Gastroesophageal sphincter (tissue), 4 donors: Measurements from ENCODE around the gene MAP2K1. TPM values are rescaled to one million over a fixed set of nuclear protein-coding genes. Genes with fewer than 3 reads are reported as not detected.
"Not testable (repeated sequence)": the region's sequence is repeated elsewhere in the genome, so short reads cannot be mapped to it uniquely, and the experiment has no call there.

Experiments used
- ATAC-seq: fragments of 150-250 bp; one replicate; pipeline ENCODE4 v1.9.1; 2016; ENCODE audit warnings: mild to moderate bottlenecking, moderate library complexity
- H3K27ac ChIP-seq, 4 donors: fragments of 200-600 bp; sonication (generic) in 3 of 4; 1 replicate in 3 of 4; 2 replicates in 1 of 4; pipeline ENCODE4 v1.5.1; 2016 to 2019
- H3K27me3 ChIP-seq: fragments of 200-600 bp; sonication (generic); one replicate; pipeline ENCODE4 v1.5.1; 2019
- H3K36me3 ChIP-seq, 2 donors: fragments of 200-600 bp; sonication (generic); one replicate each; pipeline ENCODE4 v1.5.1; 2019; ENCODE audit warnings: control low read depth in 1 of 2
- H3K4me1 ChIP-seq, 3 donors: fragments of 200-600 bp; sonication (generic); 1 replicate in 2 of 3; 2 replicates in 1 of 3; pipeline ENCODE4 v1.5.1; 2016 to 2019; ENCODE audit warnings: control low read depth in 2 of 3
- H3K4me3 ChIP-seq, 2 donors: fragments of 200-600 bp; sonication (generic); one replicate each; pipeline ENCODE4 v1.5.1; 2019; ENCODE audit warnings: mild to moderate bottlenecking in 1 of 2, moderate library complexity in 1 of 2
- H3K9me3 ChIP-seq, 3 donors: fragments of 200-600 bp; sonication (generic); one replicate each; pipeline ENCODE4 v1.5.1; 2017 to 2019; ENCODE audit warnings: control low read depth in 2 of 3
- EP300 ChIP-seq: sonication (generic); formaldehyde crosslinking; IDR thresholded peaks from one replicate; pipeline ENCODE4 v1.6.1; 2017; ENCODE audit warnings: antibody characterized with exemption, mild to moderate bottlenecking
- POLR2A ChIP-seq, 2 donors: fragments of 450-650 bp; IDR thresholded peaks; one replicate each; pipeline ENCODE4 v1.6.1; 2017; ENCODE audit warnings: antibody characterized with exemption in 2 of 2, mild to moderate bottlenecking in 2 of 2, moderate library complexity in 1 of 2
- POLR2AphosphoS5 ChIP-seq: sonication (generic); formaldehyde crosslinking; IDR thresholded peaks from one replicate; pipeline ENCODE4 v1.6.1; 2017; ENCODE audit warnings: antibody characterized with exemption
- WGBS, 2 donors: methylation state at CpG; one replicate each; pipeline ENCODE4 v1.1.5; 2018; ENCODE audit warnings: low coverage in 1 of 2; 5-methylcytosine and 5-hydroxymethylcytosine counted together
- total RNA-seq, 4 donors: library from RNA; depleted of rRNA; stranded (reverse); fragments of >200 nt; gene quantifications; one replicate each; pipeline ENCODE4 v1.1.0, GENCODE V29; 2016
- TF ChIP-seq, protein P1 (sequence below), 4 experiments: fragments of 200-600 bp in 2 of 4; fragments of 450-650 bp in 2 of 4; sonication (generic) in 1 of 4; IDR thresholded peaks; one replicate each; pipeline ENCODE4 v1.5.1; 2017 to 2019; ENCODE audit warnings: antibody characterized with exemption in 4 of 4, mild to moderate bottlenecking in 2 of 4, moderate library complexity in 2 of 4

Gene MAP2K1
- total RNA-seq, 4 donors from 2014 or later = 27.7 to 47.1 (median 39.6) TPM

DNA sequence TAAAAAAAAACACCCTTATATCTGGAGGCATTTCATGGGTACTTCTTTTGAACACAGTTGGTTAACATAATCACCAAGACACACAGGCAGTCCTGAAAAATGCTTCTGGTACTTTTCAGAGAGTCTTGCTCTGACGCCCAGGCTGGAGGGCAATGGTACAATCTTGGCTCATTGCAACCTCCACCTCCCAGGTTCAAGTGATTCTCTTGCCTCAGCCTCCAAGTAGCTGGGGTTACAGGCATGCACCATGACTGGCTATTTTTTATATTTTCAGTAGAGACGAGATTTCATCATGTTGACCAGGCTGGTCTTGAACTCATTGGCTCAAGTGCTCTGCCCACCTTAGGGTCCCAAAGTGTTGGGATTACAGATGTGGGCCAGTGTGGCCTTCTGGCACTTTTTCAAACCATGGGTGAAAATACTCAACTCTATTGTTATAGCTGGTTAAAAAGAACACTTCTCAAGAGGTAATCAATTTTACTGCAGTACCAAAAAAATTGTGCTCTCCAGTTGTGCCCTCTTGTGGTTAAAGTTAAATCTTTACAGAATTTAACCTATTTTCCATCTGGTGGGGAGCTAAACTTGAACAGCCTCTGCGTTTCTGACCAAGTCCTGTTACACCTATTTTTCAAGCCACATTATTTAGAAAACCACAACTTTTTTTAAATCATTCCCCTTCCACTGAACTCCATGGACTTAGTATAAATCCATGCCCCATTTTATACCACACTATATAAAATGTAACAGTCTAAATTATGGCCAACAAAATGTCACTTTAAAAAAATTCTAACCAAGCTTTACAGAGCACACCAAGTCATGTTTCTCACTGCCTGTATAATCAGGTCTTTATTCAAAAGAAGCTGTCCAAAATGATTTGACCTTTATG, 112.0 kb downstream of the MAP2K1 start:
- ATAC-seq = no peak
- no peaks in the 10 kb centered on the region for H3K9me3 ChIP-seq
- WGBS, 2 donors = 25 to 36% methylated on average over 2 to 3 of the region's 3 CpGs

DNA sequence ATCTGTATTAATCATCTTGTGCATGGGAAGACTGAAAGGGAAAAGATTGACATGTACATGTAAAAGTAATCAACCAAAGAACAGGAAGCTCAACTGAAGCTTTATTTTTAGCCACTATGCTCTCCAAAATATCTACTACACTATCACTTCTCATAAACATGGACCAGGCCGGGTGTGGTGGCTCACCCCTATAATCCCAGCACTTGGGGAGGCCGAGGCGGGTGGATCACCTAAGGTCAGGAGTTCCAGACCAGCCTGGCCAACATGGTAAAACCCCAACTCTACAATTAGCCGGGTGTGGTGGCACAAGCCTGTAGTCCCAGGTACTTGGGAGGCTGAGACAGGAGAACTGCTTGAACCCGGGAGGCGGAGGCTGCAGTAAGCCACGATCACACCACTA, 113.6 kb downstream of the MAP2K1 start:
- H3K27ac ChIP-seq, H3K9me3 ChIP-seq, ATAC-seq, H3K4me3 ChIP-seq, H3K27me3 ChIP-seq: not testable (repeated sequence)
- 80% methylated on average over 1 of the region's 7 CpGs; no CpG with 5 or more reads in 1 of the 2 donors for WGBS, 2 donors
- H3K4me1 ChIP-seq = peaks cover 12 to 59% (median 23%) of the 10 kb centered on the region in 3 donors
- H3K36me3 ChIP-seq = peaks cover 3 to 60% of the 10 kb centered on the region in 2 donors

More for the DNA sequence above, 112.0 kb downstream of the MAP2K1 start:
- peaks cover 3 to 76% of the 10 kb centered on the region in 2 donors for H3K36me3 ChIP-seq
- H3K4me1 ChIP-seq = peaks cover 12 to 61% (median 21%) of the 10 kb centered on the region in 3 donors
- no peak overlapping the region for H3K4me3 ChIP-seq
- H3K27me3 ChIP-seq = no peaks in the 10 kb centered on the region
- peak overlapping the region in 3 of 4 donors; percentile 86 to 89 (median 89) for H3K27ac ChIP-seq
- TF ChIP-seq EP300 = no peak
- TF ChIP-seq POLR2A (IDR thresholded peaks at IDR 0.05) = no peak
- TF ChIP-seq, protein P1, sequence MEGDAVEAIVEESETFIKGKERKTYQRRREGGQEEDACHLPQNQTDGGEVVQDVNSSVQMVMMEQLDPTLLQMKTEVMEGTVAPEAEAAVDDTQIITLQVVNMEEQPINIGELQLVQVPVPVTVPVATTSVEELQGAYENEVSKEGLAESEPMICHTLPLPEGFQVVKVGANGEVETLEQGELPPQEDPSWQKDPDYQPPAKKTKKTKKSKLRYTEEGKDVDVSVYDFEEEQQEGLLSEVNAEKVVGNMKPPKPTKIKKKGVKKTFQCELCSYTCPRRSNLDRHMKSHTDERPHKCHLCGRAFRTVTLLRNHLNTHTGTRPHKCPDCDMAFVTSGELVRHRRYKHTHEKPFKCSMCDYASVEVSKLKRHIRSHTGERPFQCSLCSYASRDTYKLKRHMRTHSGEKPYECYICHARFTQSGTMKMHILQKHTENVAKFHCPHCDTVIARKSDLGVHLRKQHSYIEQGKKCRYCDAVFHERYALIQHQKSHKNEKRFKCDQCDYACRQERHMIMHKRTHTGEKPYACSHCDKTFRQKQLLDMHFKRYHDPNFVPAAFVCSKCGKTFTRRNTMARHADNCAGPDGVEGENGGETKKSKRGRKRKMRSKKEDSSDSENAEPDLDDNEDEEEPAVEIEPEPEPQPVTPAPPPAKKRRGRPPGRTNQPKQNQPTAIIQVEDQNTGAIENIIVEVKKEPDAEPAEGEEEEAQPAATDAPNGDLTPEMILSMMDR (IDR thresholded peaks at IDR 0.05) = peak; percentile 30 to 40 (median 36)
- TF ChIP-seq POLR2AphosphoS5 = no peak

DNA sequence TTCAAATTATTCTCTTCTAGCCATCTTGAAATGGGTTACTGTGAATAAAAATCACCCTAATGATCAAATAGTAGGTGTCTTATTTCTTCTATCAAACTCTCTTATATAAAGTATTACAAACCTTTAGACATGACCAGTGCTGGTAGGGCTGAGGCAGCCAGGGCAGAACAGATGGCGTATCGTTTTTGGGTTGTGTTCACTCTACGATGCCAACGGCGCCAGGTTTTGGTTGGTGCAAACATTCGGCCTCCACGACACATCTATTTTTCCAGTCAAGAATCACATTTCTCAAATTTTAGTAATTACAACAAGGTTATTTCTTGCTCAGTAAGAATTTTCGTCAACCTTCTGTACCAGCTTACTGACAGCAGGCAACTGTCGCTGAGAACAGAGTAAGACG, 115.8 kb downstream of the MAP2K1 start:
- Histone ChIP-seq H3K4me3 (no peak overlapping the region), H3K36me3 (peaks cover 3 to 54% of the 10 kb centered on the region in 2 donors), H3K27ac (no peak overlapping the region), H3K27me3 (no peaks in the 10 kb centered on the region), H3K9me3 (no peaks in the 10 kb centered on the region), H3K4me1 (peaks cover 8 to 51% (median 17%) of the 10 kb centered on the region in 3 donors)
- WGBS, 2 donors = 63 to 70% methylated on average over 7 to 10 of the region's 10 CpGs
- TF ChIP-seq, protein P1 (IDR thresholded peaks at IDR 0.05) = no peak
- TF ChIP-seq POLR2AphosphoS5 (no peak), EP300 (no peak), POLR2A (IDR thresholded peaks at IDR 0.05) (no peak)
- ATAC-seq = no peak

DNA sequence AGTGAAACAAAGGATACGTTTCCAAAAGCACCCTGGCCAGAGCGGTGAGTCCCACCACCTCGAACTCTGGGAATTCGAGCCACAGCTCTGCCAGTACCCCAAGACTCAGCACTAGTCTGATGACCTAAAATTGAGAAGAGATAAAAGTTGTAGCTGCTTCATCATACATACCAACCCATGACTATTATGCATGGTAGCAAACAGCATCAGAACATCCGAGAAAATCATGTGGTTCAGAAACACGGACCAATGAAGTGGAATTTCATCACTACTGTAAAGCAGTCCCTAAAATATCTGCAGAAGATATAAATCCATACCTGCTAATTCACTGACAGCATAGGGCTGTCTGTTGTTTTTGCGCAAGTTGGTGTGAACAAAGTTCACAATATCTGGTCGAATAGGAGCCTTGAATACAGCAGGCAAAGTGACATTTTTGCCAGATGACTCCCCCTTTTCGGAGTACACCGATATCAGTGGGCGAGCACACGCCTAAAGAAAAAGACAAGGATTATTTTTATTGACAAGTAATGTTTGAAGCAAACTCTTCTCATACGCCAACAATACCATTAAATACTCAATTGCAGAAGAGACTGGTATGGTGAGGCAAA, 116.4 kb downstream of the MAP2K1 start:
- Histone ChIP-seq H3K36me3 (peaks cover 3 to 52% of the 10 kb centered on the region in 2 donors), H3K27ac (peak overlapping the region in 2 of 4 donors; percentile 84 to 93), H3K4me1 (peaks cover 8 to 46% (median 17%) of the 10 kb centered on the region in 3 donors), H3K4me3 (peak overlapping the region in 1 of 2 donors; percentile 89)
- not testable (repeated sequence) for H3K27me3 ChIP-seq, H3K9me3 ChIP-seq, ATAC-seq
- 53 to 65% methylated on average over 9 to 13 of the region's 13 CpGs for WGBS, 2 donors

DNA sequence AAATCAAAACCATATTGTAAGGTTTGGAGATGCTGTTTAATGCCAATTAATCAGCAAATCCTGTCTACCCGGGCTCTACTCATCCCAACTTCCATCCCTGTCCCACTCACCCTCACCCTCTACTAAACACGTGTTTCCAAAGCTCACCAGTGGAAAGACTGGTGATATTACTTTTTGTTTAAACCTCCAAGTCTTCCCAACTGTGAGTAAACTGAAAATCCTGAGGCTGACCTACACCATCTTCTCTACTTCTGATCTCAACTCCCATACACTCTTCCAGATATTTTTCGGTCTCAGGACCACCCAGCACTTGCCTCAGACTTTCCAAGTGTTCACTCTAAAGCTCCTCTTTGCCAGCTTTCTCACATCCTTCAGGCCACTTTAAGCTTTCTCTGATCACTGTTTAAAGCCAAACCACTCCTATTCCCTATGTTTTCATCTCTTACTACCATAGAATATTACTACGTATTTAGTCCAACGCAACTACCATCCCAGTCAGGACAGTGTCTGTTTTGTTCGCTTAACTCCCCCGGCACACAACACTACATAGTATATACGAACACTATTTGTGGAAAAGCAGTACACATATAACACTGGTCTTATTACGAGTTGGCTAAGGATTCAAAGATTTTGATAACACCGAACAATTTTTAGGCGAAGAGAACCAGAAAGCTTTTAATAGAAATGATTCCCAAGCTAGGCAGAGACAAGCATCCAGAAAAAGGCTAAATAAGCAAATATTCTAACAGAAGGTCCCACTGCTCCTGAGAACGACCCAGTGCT, 117.3 kb downstream of the MAP2K1 start:
- no peak for ATAC-seq
- TF ChIP-seq POLR2AphosphoS5 (no peak), EP300 (no peak), POLR2A (IDR thresholded peaks at IDR 0.05) (no peak)

More for the DNA sequence above, 117.3 kb downstream of the MAP2K1 start:
- WGBS, 2 donors = 0 to 1% methylated on average over 8 to 12 of the region's 12 CpGs
- Histone ChIP-seq H3K4me1 (peaks cover 8 to 39% (median 17%) of the 10 kb centered on the region in 3 donors), H3K9me3 (no peaks in the 10 kb centered on the region), H3K36me3 (peaks cover 3 to 43% of the 10 kb centered on the region in 2 donors), H3K27me3 (no peaks in the 10 kb centered on the region), H3K27ac (peak overlapping the region; percentile 84 to 93 (median 89)), H3K4me3 (peak overlapping the region; percentile 86 to 89)
